ENCODE measurements around the gene HECTD1.
"Not testable (repeated sequence)": the region's sequence is repeated elsewhere in the genome, so short reads cannot be mapped to it uniquely, and the experiment has no call there.

HECTD1 gene

DNA sequence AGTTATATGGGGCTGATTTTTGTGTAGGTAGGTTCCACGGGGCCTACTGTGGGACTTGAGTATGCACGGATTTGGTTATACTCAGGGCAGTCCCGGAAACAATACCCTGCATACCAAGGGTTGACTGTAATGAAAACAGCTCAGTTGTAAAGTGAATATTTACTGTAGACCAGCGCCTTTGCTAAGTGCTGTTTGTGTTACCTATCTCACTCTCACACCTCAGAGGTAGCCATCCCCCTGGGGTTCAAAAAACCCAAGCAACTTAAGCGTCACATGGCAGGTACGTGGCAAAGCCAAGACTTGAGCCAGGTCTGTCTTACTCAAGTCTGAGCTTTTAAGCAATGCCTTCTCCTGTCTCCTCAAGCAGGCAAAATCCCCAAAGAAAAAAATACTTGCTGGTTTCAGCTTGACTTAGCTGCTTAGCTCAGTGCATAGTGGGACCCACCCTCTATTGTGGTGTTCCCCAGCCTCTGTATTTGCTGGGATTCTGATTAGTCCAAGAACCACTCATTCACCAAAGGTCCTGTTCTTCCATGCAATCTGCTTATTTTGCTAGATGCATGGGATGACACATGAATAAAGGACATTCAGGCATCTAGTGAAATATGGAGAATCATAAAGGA is 147.2 kb downstream of the HECTD1 start:
- TF ChIP-seq, protein P1, sequence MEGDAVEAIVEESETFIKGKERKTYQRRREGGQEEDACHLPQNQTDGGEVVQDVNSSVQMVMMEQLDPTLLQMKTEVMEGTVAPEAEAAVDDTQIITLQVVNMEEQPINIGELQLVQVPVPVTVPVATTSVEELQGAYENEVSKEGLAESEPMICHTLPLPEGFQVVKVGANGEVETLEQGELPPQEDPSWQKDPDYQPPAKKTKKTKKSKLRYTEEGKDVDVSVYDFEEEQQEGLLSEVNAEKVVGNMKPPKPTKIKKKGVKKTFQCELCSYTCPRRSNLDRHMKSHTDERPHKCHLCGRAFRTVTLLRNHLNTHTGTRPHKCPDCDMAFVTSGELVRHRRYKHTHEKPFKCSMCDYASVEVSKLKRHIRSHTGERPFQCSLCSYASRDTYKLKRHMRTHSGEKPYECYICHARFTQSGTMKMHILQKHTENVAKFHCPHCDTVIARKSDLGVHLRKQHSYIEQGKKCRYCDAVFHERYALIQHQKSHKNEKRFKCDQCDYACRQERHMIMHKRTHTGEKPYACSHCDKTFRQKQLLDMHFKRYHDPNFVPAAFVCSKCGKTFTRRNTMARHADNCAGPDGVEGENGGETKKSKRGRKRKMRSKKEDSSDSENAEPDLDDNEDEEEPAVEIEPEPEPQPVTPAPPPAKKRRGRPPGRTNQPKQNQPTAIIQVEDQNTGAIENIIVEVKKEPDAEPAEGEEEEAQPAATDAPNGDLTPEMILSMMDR (conservative IDR thresholded peaks at IDR 0.05; ENCODE audit: low read depth, low read length): no peak
- H3K4me3 ChIP-seq (ENCODE audit: low read depth, low read length): no peak overlapping the region
- DNase-seq (ENCODE audit: low read depth): no peak

DNA sequence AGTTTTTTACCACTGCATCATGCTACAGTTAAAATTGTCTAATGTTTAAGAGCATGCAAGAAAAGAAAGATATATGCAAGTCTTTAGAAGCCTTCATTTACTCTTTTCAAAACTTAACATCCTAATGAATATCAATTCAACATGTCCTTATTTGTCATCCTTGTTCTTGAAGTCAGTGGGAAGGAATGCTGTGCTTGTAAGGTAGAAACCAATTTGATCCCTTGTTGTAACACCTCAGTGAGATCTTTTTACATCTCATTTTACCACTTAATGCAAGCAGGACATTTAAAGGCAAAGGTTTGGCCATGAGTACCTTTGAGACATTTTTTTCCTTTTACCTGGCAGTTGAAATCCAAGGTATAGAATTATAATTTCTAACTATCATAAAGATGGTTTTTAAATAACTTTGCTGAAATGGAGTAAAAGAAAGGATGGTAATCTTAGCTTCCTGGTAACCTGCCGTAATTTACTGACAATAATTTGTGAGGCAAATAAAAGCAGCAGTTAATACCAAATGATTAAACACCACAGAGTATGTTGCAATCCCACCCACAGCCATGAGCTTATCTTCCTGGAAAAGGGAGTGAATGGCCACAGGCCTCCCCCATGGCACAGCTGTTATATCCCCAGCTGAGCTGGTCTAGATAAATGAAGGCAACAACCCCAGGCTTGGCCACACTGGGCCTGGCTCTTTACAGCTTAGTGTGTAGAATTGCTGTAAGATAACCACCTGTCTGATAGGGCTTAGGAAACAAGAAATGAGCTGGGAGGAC is 148.3 kb downstream of the HECTD1 start:
- DNase-seq (ENCODE audit: low read depth): peak; percentile 92
- TF ChIP-seq, protein P1 (conservative IDR thresholded peaks at IDR 0.05; ENCODE audit: low read depth, low read length): no peak
- H3K4me3 ChIP-seq (ENCODE audit: low read depth, low read length): no peak overlapping the region

DNA sequence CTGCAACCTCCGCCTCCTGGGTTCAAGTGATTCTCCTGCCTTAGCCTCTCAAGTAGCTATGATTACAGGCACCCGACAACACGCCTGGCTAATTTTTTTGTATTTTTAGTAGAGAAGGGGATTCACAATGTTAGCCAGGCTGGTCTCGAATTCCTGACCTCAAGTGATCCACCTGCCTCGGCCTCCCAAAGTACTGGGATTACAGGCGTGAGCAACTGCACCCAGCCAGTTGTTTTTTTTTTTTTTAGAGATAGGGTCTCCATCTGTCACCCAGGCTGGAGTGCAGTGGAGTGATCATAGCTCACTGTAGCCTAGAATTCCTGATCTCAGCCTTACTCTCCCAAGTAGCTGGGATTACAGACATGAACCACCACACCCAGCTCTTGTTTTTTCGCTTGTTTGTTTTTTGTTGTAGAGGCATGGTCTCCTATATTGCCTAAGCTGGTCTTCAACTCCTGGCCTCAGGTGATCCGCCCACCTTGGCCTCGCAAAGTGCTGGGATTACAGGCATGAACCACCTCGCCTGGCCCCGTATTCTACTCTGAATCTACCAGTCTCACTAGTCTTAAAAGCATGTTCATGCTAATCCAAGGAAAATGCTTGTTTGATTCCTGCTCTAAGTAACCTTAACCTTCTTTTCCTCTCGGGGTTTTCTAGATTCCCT is 149.8 kb downstream of the HECTD1 start:
- H3K4me3 ChIP-seq (ENCODE audit: low read depth, low read length): no peak overlapping the region
- no peak for DNase-seq (ENCODE audit: low read depth)
- TF ChIP-seq, protein P1 (conservative IDR thresholded peaks at IDR 0.05; ENCODE audit: low read depth, low read length): no peak

- H3K4me3 ChIP-seq (ENCODE audit: low read depth, low read length): no peak overlapping the region
- TF ChIP-seq, protein P1 (conservative IDR thresholded peaks at IDR 0.05; ENCODE audit: low read depth, low read length): no peak
- DNase-seq (ENCODE audit: low read depth): no peak
Measured at GRCh38 chr14:31057035-31057434, 150.6 kb downstream of the HECTD1 start.

- not testable (repeated sequence) for H3K4me3 ChIP-seq (ENCODE audit: low read depth, low read length); DNase-seq (ENCODE audit: low read depth)
Measured at GRCh38 chr14:31052905-31053586, 154.5 kb downstream of the HECTD1 start.

- no peak overlapping the region for H3K4me3 ChIP-seq (ENCODE audit: low read depth, low read length)
- DNase-seq (ENCODE audit: low read depth): no peak
- TF ChIP-seq, protein P1 (conservative IDR thresholded peaks at IDR 0.05; ENCODE audit: low read depth, low read length): no peak
Measured at GRCh38 chr14:31051511-31051910, 156.1 kb downstream of the HECTD1 start.

DNA sequence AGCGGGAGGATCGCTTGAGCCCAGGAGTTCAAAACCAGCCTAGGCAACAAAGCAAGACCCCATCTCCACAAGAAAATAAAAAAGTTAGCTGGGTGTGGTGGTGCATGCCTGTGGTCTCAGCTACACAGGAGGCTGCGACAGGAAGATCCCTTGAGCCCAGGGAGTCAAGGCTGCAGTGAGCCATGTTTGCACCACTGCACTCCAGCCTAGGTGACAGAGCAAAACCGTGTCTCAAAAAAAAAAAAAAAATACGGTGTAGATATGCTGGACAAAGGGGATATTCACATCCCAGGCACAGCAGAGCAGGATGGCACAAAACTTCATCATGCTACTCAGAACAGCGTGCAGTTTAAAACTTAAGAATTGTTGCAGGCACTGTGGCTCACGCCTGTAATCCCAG is 156.6 kb downstream of the HECTD1 start:
- no peak overlapping the region for H3K4me3 ChIP-seq (ENCODE audit: low read depth, low read length)
- TF ChIP-seq, protein P1 (conservative IDR thresholded peaks at IDR 0.05; ENCODE audit: low read depth, low read length): no peak
- DNase-seq (ENCODE audit: low read depth): no peak
